Tibial artery (tissue), 4 donors: ENCODE measurements around the gene URB1.

Source experiments
- DNase-seq, 2 donors: peaks; one replicate each; pipeline ENCODE4 v3.0.0-alpha.2; 2019
- H3K27ac ChIP-seq, 2 donors: fragments of 200-600 bp; sonication (generic) in 1 of 2; 1 replicate in 1 of 2; 2 replicates in 1 of 2; pipeline ENCODE4 v1.5.1; 2018 to 2019; ENCODE audit warnings: mild to moderate bottlenecking in 1 of 2
- H3K27me3 ChIP-seq, 2 donors: fragments of 200-600 bp; sonication (generic) in 1 of 2; one replicate each; pipeline versions ENCODE4 v1.5.1 to v1.6.0; 2016 to 2019
- H3K36me3 ChIP-seq, 3 donors: fragments of 200-600 bp; sonication (generic) in 2 of 3; one replicate each; pipeline ENCODE4 v1.5.1; 2016 to 2019; ENCODE audit warnings: mild to moderate bottlenecking in 2 of 3
- H3K4me1 ChIP-seq, 4 donors: fragments of 200-600 bp; sonication (generic) in 2 of 4; 1 replicate in 3 of 4; 2 replicates in 1 of 4; pipeline ENCODE4 v1.5.1; 2016 to 2019
- H3K4me3 ChIP-seq, 2 donors: fragments of 200-600 bp; sonication (generic) in 1 of 2; 1 replicate in 1 of 2; 2 replicates in 1 of 2; pipeline ENCODE4 v1.5.1; 2018 to 2019; ENCODE audit warnings: mild to moderate bottlenecking in 2 of 2
- H3K9me3 ChIP-seq, 3 donors: fragments of 200-600 bp; sonication (generic) in 1 of 3; one replicate each; pipeline ENCODE4 v1.5.1; 2016 to 2019
- CTCF ChIP-seq, 2 experiments: fragments of 200-600 bp in 1 of 2; fragments of 450-650 bp in 1 of 2; IDR thresholded peaks; one replicate each; pipeline ENCODE4 v1.5.1; 2017 to 2019; ENCODE audit warnings: antibody characterized with exemption in 2 of 2, mild to moderate bottlenecking in 1 of 2, moderate library complexity in 1 of 2
- intact Hi-C: fragments of 100-400 bp; cut with DNase I; formaldehyde crosslinking; loops from one replicate; pipeline ENCODE4 v1.15.0; 2023; ENCODE audit warnings: low total_unique reads

Gene URB1

GRCh38 chr21:32387151-32387550 lies 5.7 kb downstream of the URB1 start:
- no peaks in the 10 kb centered on the region for H3K9me3 ChIP-seq
- no peaks in the 10 kb centered on the region for H3K27me3 ChIP-seq
- TF ChIP-seq CTCF (IDR thresholded peaks at IDR 0.05), result no peak
- no peak overlapping the region for H3K4me3 ChIP-seq
- H3K36me3 ChIP-seq, result peaks cover 24 to 31% (median 30%) of the 10 kb centered on the region in 3 donors
- intact Hi-C loops, result no loop called here
- no peak for DNase-seq
- H3K27ac ChIP-seq, result peak overlapping the region; percentile 36 to 42
- peaks cover 0 to 40% (median 17%) of the 10 kb centered on the region in 4 donors for H3K4me1 ChIP-seq

GRCh38 chr21:32386195-32386870 lies 6.5 kb downstream of the URB1 start:
- Histone ChIP-seq H3K27me3 (no peaks in the 10 kb centered on the region), H3K27ac (peak overlapping the region; percentile 36 to 42), H3K4me1 (peaks cover 0 to 32% (median 9%) of the 10 kb centered on the region in 4 donors), H3K4me3 (no peak overlapping the region), H3K36me3 (peaks cover 25 to 34% (median 33%) of the 10 kb centered on the region in 3 donors), H3K9me3 (no peaks in the 10 kb centered on the region)
- intact Hi-C loops, result no loop called here
- TF ChIP-seq CTCF (IDR thresholded peaks at IDR 0.05), result no peak
- DNase-seq, result peak in 1 of 2 donors; percentile 70

- H3K4me1 ChIP-seq, result peaks cover 0 to 35% (median 8%) of the 10 kb centered on the region in 4 donors
- DNase-seq, result no peak
- H3K9me3 ChIP-seq, result no peaks in the 10 kb centered on the region
- peaks cover 25 to 57% (median 42%) of the 10 kb centered on the region in 3 donors for H3K36me3 ChIP-seq
- H3K27me3 ChIP-seq, result no peaks in the 10 kb centered on the region
- H3K27ac ChIP-seq, result no peak overlapping the region
- TF ChIP-seq CTCF (IDR thresholded peaks at IDR 0.05), result no peak
- H3K4me3 ChIP-seq, result no peak overlapping the region
- intact Hi-C loops, result no loop called here
These were observed 9.0 kb downstream of the URB1 start for GRCh38 chr21:32383812-32384211.

GRCh38 chr21:32382108-32382644 lies 10.6 kb downstream of the URB1 start:
- TF ChIP-seq CTCF (IDR thresholded peaks at IDR 0.05), result no peak
- Histone ChIP-seq H3K36me3 (peaks cover 25 to 70% (median 46%) of the 10 kb centered on the region in 3 donors), H3K4me1 (peaks cover 0 to 30% (median 6%) of the 10 kb centered on the region in 4 donors), H3K27me3 (no peaks in the 10 kb centered on the region), H3K9me3 (no peaks in the 10 kb centered on the region), H3K27ac (peak overlapping the region; percentile 49 to 64), H3K4me3 (no peak overlapping the region)
- intact Hi-C loops, result no loop called here
- DNase-seq, result no peak

- Histone ChIP-seq H3K4me3 (no peak overlapping the region), H3K4me1 (peaks cover 0 to 24% (median 1%) of the 10 kb centered on the region in 4 donors), H3K36me3 (peaks cover 25 to 76% (median 48%) of the 10 kb centered on the region in 3 donors), H3K9me3 (no peaks in the 10 kb centered on the region), H3K27me3 (no peaks in the 10 kb centered on the region), H3K27ac (peak overlapping the region; percentile 49 to 64)
- no peak for TF ChIP-seq CTCF (IDR thresholded peaks at IDR 0.05)
- no peak for DNase-seq
- intact Hi-C loops, result no loop called here
These were observed 11.2 kb downstream of the URB1 start for GRCh38 chr21:32381571-32381970.
